AG04450 (cell line): ENCODE data around the gene TOMM40L. TPM values are rescaled to one million over a fixed set of nuclear protein-coding genes. Genes with fewer than 3 reads are reported as not detected.

Source experiments
- CTCF ChIA-PET: fragments of 300-600, 350-600 bp; formaldehyde crosslinking; extraction: SDS; loops from one replicate; lab custom pipeline; 2022; ENCODE audit warnings: antibody characterized with exemption, inconsistent platforms; lab: Charles Lee
- POLR2A ChIA-PET: fragments of 350-600 bp; formaldehyde crosslinking; extraction: SDS; loops from one replicate; lab custom pipeline; 2021; ENCODE audit warnings: antibody characterized with exemption, inconsistent platforms; lab: Yijun Ruan, JAX
- DNase-seq: peaks from one replicate; pipeline ENCODE4 v3.0.0-alpha.2; 2011; ENCODE audit warnings: low read depth, low spot score
- H3K27ac ChIP-seq: one replicate; pipeline ENCODE4 v1.5.1; 2012; ENCODE audit warnings: low read depth, low read length, control low read depth
- H3K27me3 ChIP-seq: one replicate; pipeline ENCODE4 v1.6.0; 2012; ENCODE audit warnings: low read length; ENCODE audit not compliant: control insufficient read depth, insufficient read depth
- H3K4me3 ChIP-seq: 2 replicates; pipeline ENCODE4 v1.5.1; 2011; ENCODE audit warnings: mild to moderate bottlenecking, low read depth, low read length, control low read depth
- H3K9me3 ChIP-seq: 2 replicates; pipeline ENCODE4 v1.5.1; 2012; ENCODE audit warnings: low read length; ENCODE audit not compliant: control insufficient read depth, insufficient read depth
- CTCF ChIP-seq: IDR thresholded peaks from 2 replicates; pipeline ENCODE4 v1.5.1; 2011; ENCODE audit warnings: low read depth, low read length, control low read depth, inconsistent platforms
- polyA plus RNA-seq: library from polyadenylated mRNA; depleted of rRNA; stranded (reverse); fragments of >200 nt; gene quantifications from 2 replicates; pipeline ENCODE4 v1.2.3, GENCODE V29; 2011

TOMM40L gene
- polyA plus RNA-seq, 1 experiment, result 9.3 TPM

- Histone ChIP-seq H3K9me3 (no peaks in the 10 kb centered on the region), H3K27ac (no peak overlapping the region), H3K4me3 (peak overlapping the region; percentile 97; the same call in 1 of the 2 replicates), H3K27me3 (no peaks in the 10 kb centered on the region)
- no peak for DNase-seq
- ChIA-PET POLR2A (no interaction called here), CTCF (interaction anchor here (0.6 to 8.9 kb wide), 38 partner anchors 8 to 514 kb away, joined by 3 to 197 read pairs (median 6); partner anchors contain the start of genes ADAMTS4, CFAP126, FCER1G and NDUFS2)
- peak; percentile 79 for TF ChIP-seq CTCF
These were observed 1.5 kb downstream of the TOMM40L start for GRCh38 chr1:161227196-161227871.

GRCh38 chr1:161228032-161228431 is 2.2 kb downstream of the TOMM40L start:
- Histone ChIP-seq H3K9me3 (no peaks in the 10 kb centered on the region), H3K4me3 (no peak overlapping the region), H3K27ac (no peak overlapping the region), H3K27me3 (peaks cover 2% of the 10 kb centered on the region)
- POLR2A ChIA-PET, result no interaction called here
- TF ChIP-seq CTCF, result no peak
- no peak for DNase-seq
- CTCF ChIA-PET, result interaction anchor here (0.5 to 8.9 kb wide), 22 partner anchors 8 to 161 kb away, joined by 3 to 197 read pairs (median 6); partner anchors contain the start of genes CFAP126, NDUFS2, NR1I3 and PPOX

- H3K9me3 ChIP-seq, result no peaks in the 10 kb centered on the region
- CTCF ChIA-PET, result interaction anchor here (0.7 to 8.9 kb wide), 9 partner anchors 11 to 154 kb away, joined by 3 to 197 read pairs (median 5); no protein-coding TSS in a partner anchor
- DNase-seq, result no peak
- no peak overlapping the region for H3K4me3 ChIP-seq
- POLR2A ChIA-PET, result no interaction called here
- TF ChIP-seq CTCF, result no peak
- H3K27me3 ChIP-seq, result peaks cover 4% of the 10 kb centered on the region
- no peak overlapping the region for H3K27ac ChIP-seq
These were observed 4.0 kb downstream of the TOMM40L start for GRCh38 chr1:161229896-161230295.

GRCh38 chr1:161230762-161231161 is 4.9 kb downstream of the TOMM40L start:
- Histone ChIP-seq H3K4me3 (no peak overlapping the region), H3K27ac (no peak overlapping the region), H3K27me3 (peaks cover 4% of the 10 kb centered on the region), H3K9me3 (no peaks in the 10 kb centered on the region)
- no peak for TF ChIP-seq CTCF
- no peak for DNase-seq
- ChIA-PET POLR2A (no interaction called here), CTCF (interaction anchor here (0.8 to 8.9 kb wide), 8 partner anchors 10 to 153 kb away, joined by 3 to 197 read pairs (median 8); no protein-coding TSS in a partner anchor)

GRCh38 chr1:161233102-161233501 is 7.2 kb downstream of the TOMM40L start:
- Histone ChIP-seq H3K9me3 (no peaks in the 10 kb centered on the region), H3K4me3 (no peak overlapping the region), H3K27ac (no peak overlapping the region), H3K27me3 (peaks cover 6% of the 10 kb centered on the region)
- ChIA-PET CTCF (no interaction called here), POLR2A (no interaction called here)
- no peak for DNase-seq
- TF ChIP-seq CTCF, result no peak
